HEK293 (cell line): ENCODE data around the gene RASA3.

ENCODE experiments used
- CTCF ChIA-PET: fragments of 350-600 bp; formaldehyde crosslinking; extraction: SDS; loops from one replicate; lab custom pipeline; 2021; ENCODE audit warnings: antibody characterized with exemption; lab: Yijun Ruan, JAX
- POLR2A ChIA-PET: fragments of 300-600 bp; formaldehyde crosslinking; extraction: SDS; loops from one replicate; lab custom pipeline; 2020; ENCODE audit warnings: antibody characterized with exemption, inconsistent platforms; lab: Yijun Ruan, JAX
- H3K27ac ChIP-seq: fragments of 200-500 bp; sonication (Bioruptor generic); 2 replicates; pipeline ENCODE4 v1.5.1; 2014; ENCODE audit warnings: low read depth, low read length, control low read depth, inconsistent platforms; ENCODE audit errors: extremely low read depth
- H3K36me3 ChIP-seq, 2 experiments: fragments of 200-500 bp in 1 of 2; sonication (Bioruptor generic) in 1 of 2; 1 replicate in 1 of 2; 2 replicates in 1 of 2; pipeline ENCODE4 v1.5.1; 2014 to 2017; ENCODE audit warnings: inconsistent platforms in 2 of 2, low read length in 2 of 2; ENCODE audit not compliant: control insufficient read depth in 2 of 2, insufficient read depth in 1 of 2
- H3K4me1 ChIP-seq: fragments of 200-500 bp; sonication (Bioruptor generic); 2 replicates; pipeline ENCODE4 v1.5.1; 2014; ENCODE audit warnings: mild to moderate bottlenecking, low read length, inconsistent platforms; ENCODE audit not compliant: control insufficient read depth, insufficient read depth
- H3K4me3 ChIP-seq: 2 replicates; pipeline ENCODE4 v1.5.1; 2011; ENCODE audit warnings: low read depth, mild to moderate bottlenecking, control low read depth, low read length, moderate library complexity
- H3K9me3 ChIP-seq: fragments of 200-500 bp; sonication (Bioruptor generic); 2 replicates; pipeline ENCODE4 v1.5.1; 2014; ENCODE audit warnings: low read depth, low read length, inconsistent platforms; ENCODE audit not compliant: control insufficient read depth, insufficient read depth
- BCL11A ChIP-seq: fragments of 450-650 bp; formaldehyde crosslinking; IDR thresholded peaks from 2 replicates; pipeline ENCODE4 v1.5.1; 2016; ENCODE audit warnings: low read depth, missing biosample characterization, missing genetic modification characterization
- MZF1 ChIP-seq: fragments of 450-650 bp; formaldehyde crosslinking; IDR thresholded peaks from 2 replicates; pipeline ENCODE4 v1.5.1; 2017; ENCODE audit warnings: missing biosample characterization, missing genetic modification characterization, borderline replicate concordance
- SP2 ChIP-seq: fragments of 450-650 bp; formaldehyde crosslinking; IDR thresholded peaks from 2 replicates; pipeline ENCODE4 v1.5.1; 2016; ENCODE audit warnings: missing biosample characterization, missing genetic modification characterization
- YY2 ChIP-seq: fragments of 450-650 bp; formaldehyde crosslinking; IDR thresholded peaks from 2 replicates; pipeline ENCODE4 v1.5.1; 2016; ENCODE audit warnings: missing biosample characterization, missing genetic modification characterization
- ZBTB17 ChIP-seq: fragments of 450-650 bp; formaldehyde crosslinking; IDR thresholded peaks from 2 replicates; pipeline ENCODE4 v1.5.1; 2016; ENCODE audit warnings: missing biosample characterization, missing genetic modification characterization
- ZNF10 ChIP-seq: fragments of 450-650 bp; formaldehyde crosslinking; IDR thresholded peaks from 2 replicates; pipeline ENCODE4 v1.5.1; 2017; ENCODE audit warnings: missing biosample characterization, missing genetic modification characterization
- ZNF112 ChIP-seq: fragments of 450-650 bp; formaldehyde crosslinking; IDR thresholded peaks from 2 replicates; pipeline ENCODE4 v1.5.0; 2017; ENCODE audit warnings: missing biosample characterization, missing genetic modification characterization
- ZNF132 ChIP-seq: fragments of 450-650 bp; formaldehyde crosslinking; IDR thresholded peaks from 2 replicates; pipeline ENCODE4 v1.5.1; 2017; ENCODE audit warnings: missing biosample characterization, missing genetic modification characterization, borderline replicate concordance
- ZNF155 ChIP-seq: fragments of 450-650 bp; formaldehyde crosslinking; IDR thresholded peaks from 2 replicates; pipeline ENCODE4 v1.5.1; 2016; ENCODE audit warnings: missing biosample characterization, missing genetic modification characterization
- ZNF221 ChIP-seq: fragments of 450-650 bp; formaldehyde crosslinking; IDR thresholded peaks from 2 replicates; pipeline ENCODE4 v1.5.1; 2017; ENCODE audit warnings: missing biosample characterization, missing genetic modification characterization, borderline replicate concordance
- ZNF302 ChIP-seq: fragments of 450-650 bp; formaldehyde crosslinking; IDR thresholded peaks from 2 replicates; pipeline ENCODE4 v1.5.1; 2016; ENCODE audit warnings: missing biosample characterization, missing genetic modification characterization, low read depth
- ZNF341 ChIP-seq: fragments of 450-650 bp; formaldehyde crosslinking; IDR thresholded peaks from 2 replicates; pipeline ENCODE4; 2016; ENCODE audit warnings: low read depth, missing biosample characterization, missing genetic modification characterization
- ZNF354C ChIP-seq: fragments of 450-650 bp; formaldehyde crosslinking; IDR thresholded peaks from 2 replicates; pipeline ENCODE4 v1.5.1; 2016; ENCODE audit warnings: missing biosample characterization, missing genetic modification characterization, low read depth, borderline replicate concordance
- ZNF571 ChIP-seq: fragments of 450-650 bp; formaldehyde crosslinking; IDR thresholded peaks from 2 replicates; pipeline ENCODE4 v1.5.0; 2017; ENCODE audit warnings: missing biosample characterization, missing genetic modification characterization
- ZNF585B ChIP-seq: fragments of 450-650 bp; formaldehyde crosslinking; IDR thresholded peaks from 2 replicates; pipeline ENCODE4 v1.5.1; 2016; ENCODE audit warnings: missing biosample characterization, missing genetic modification characterization
- ZNF654 ChIP-seq: fragments of 450-650 bp; formaldehyde crosslinking; IDR thresholded peaks from 2 replicates; pipeline ENCODE4 v1.5.1; 2016; ENCODE audit warnings: low read depth, missing biosample characterization, missing genetic modification characterization
- ZNF747 ChIP-seq: fragments of 450-650 bp; formaldehyde crosslinking; IDR thresholded peaks from 2 replicates; pipeline ENCODE4 v1.5.1; 2016; ENCODE audit warnings: missing biosample characterization, missing genetic modification characterization
- ZNF830 ChIP-seq: fragments of 450-650 bp; IDR thresholded peaks from 2 replicates; pipeline ENCODE4 v1.5.0; 2018; ENCODE audit warnings: missing biosample characterization, missing genetic modification characterization, low read depth, mild to moderate bottlenecking, moderate library complexity
- ZNF843 ChIP-seq: fragments of 450-650 bp; formaldehyde crosslinking; IDR thresholded peaks from 2 replicates; pipeline ENCODE4 v1.5.1; 2016; ENCODE audit warnings: missing biosample characterization, missing genetic modification characterization
- ZSCAN23 ChIP-seq: fragments of 450-650 bp; formaldehyde crosslinking; IDR thresholded peaks from 2 replicates; pipeline ENCODE4 v1.5.1; 2016; ENCODE audit warnings: missing biosample characterization, missing genetic modification characterization
- TF ChIP-seq, protein P1 (sequence below): fragments of 450-650 bp; formaldehyde crosslinking; IDR thresholded peaks from 2 replicates; pipeline ENCODE4 v1.5.1; 2016; ENCODE audit warnings: missing biosample characterization, missing genetic modification characterization
- TF ChIP-seq, protein P2 (sequence below): fragments of 450-650 bp; formaldehyde crosslinking; IDR thresholded peaks from 2 replicates; pipeline ENCODE4 v1.5.1; 2017; ENCODE audit warnings: missing biosample characterization, missing genetic modification characterization
- TF ChIP-seq, protein P3 (sequence below): fragments of 450-650 bp; formaldehyde crosslinking; IDR thresholded peaks from 2 replicates; pipeline ENCODE4 v1.5.1; 2016; ENCODE audit warnings: missing biosample characterization, missing genetic modification characterization
- TF ChIP-seq, protein P4 (sequence below): fragments of 450-650 bp; formaldehyde crosslinking; IDR thresholded peaks from 2 replicates; pipeline ENCODE4 v1.5.1; 2016; ENCODE audit warnings: missing biosample characterization, missing genetic modification characterization
- TF ChIP-seq, protein P5 (sequence below): fragments of 450-650 bp; formaldehyde crosslinking; IDR thresholded peaks from 2 replicates; pipeline ENCODE4 v1.5.1; 2016; ENCODE audit warnings: missing biosample characterization, missing genetic modification characterization
- TF ChIP-seq, protein P6 (sequence below): fragments of 450-650 bp; formaldehyde crosslinking; IDR thresholded peaks from 2 replicates; pipeline ENCODE4 v1.5.1; 2016; ENCODE audit warnings: missing biosample characterization, missing genetic modification characterization

Gene RASA3

DNA sequence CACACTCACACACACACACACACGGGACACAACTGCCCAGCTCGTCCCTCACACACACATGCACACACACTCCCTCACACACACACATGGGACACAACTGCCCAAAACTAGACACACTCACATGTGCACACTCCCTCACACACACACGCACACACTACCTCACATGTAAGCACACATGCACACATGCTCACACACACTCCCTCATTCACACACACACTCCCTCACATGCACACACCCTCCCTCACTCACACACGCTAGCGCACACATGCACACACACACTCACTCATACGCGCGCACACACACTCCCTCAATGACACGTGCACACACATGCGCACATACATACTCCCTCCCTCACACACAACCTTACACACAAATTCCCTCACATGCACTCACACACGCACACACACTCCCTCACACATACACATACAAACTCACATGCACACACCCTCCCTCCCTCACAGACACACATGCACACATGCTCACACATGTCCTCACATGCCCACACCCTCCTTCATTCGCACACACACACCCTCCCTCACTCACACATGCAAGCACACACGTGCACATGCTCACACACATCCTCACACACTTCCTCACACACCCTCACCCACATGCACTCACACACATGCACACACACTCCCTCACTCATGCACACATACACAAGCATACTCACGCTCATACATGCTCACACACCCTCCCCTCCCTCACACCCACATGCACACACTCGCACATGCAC, 9.0 kb upstream of the RASA3 start:
- Histone ChIP-seq H3K4me1 (no peaks in the 10 kb centered on the region), H3K27ac (no peak overlapping the region), H3K4me3 (no peak overlapping the region), H3K9me3 (no peaks in the 10 kb centered on the region), H3K36me3 (no peaks in the 10 kb centered on the region)
- CTCF ChIA-PET: no interaction called here
- POLR2A ChIA-PET: no interaction called here
- TF ChIP-seq ZNF155 (tag by site-specific recombination): no peak
- TF ChIP-seq, protein P1, sequence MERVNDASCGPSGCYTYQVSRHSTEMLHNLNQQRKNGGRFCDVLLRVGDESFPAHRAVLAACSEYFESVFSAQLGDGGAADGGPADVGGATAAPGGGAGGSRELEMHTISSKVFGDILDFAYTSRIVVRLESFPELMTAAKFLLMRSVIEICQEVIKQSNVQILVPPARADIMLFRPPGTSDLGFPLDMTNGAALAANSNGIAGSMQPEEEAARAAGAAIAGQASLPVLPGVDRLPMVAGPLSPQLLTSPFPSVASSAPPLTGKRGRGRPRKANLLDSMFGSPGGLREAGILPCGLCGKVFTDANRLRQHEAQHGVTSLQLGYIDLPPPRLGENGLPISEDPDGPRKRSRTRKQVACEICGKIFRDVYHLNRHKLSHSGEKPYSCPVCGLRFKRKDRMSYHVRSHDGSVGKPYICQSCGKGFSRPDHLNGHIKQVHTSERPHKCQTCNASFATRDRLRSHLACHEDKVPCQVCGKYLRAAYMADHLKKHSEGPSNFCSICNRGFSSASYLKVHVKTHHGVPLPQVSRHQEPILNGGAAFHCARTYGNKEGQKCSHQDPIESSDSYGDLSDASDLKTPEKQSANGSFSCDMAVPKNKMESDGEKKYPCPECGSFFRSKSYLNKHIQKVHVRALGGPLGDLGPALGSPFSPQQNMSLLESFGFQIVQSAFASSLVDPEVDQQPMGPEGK (tag by site-specific recombination): no peak
- TF ChIP-seq ZNF654 (tag by site-specific recombination): no peak
- no peak for TF ChIP-seq ZNF132 (tag by site-specific recombination)
- TF ChIP-seq, protein P2, sequence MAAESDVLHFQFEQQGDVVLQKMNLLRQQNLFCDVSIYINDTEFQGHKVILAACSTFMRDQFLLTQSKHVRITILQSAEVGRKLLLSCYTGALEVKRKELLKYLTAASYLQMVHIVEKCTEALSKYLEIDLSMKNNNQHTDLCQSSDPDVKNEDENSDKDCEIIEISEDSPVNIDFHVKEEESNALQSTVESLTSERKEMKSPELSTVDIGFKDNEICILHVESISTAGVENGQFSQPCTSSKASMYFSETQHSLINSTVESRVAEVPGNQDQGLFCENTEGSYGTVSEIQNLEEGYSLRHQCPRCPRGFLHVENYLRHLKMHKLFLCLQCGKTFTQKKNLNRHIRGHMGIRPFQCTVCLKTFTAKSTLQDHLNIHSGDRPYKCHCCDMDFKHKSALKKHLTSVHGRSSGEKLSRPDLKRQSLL (tag by site-specific recombination): no peak
- no peak for TF ChIP-seq MZF1 (tag by site-specific recombination)
- TF ChIP-seq ZNF10 (tag by site-specific recombination): no peak
- TF ChIP-seq ZNF354C (tag by site-specific recombination): no peak
- TF ChIP-seq ZNF341 (tag by site-specific recombination): no peak
- TF ChIP-seq, protein P3, sequence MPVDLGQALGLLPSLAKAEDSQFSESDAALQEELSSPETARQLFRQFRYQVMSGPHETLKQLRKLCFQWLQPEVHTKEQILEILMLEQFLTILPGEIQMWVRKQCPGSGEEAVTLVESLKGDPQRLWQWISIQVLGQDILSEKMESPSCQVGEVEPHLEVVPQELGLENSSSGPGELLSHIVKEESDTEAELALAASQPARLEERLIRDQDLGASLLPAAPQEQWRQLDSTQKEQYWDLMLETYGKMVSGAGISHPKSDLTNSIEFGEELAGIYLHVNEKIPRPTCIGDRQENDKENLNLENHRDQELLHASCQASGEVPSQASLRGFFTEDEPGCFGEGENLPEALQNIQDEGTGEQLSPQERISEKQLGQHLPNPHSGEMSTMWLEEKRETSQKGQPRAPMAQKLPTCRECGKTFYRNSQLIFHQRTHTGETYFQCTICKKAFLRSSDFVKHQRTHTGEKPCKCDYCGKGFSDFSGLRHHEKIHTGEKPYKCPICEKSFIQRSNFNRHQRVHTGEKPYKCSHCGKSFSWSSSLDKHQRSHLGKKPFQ (tag by site-specific recombination): peak; percentile 88
- TF ChIP-seq ZSCAN23: no peak
- TF ChIP-seq, protein P4, sequence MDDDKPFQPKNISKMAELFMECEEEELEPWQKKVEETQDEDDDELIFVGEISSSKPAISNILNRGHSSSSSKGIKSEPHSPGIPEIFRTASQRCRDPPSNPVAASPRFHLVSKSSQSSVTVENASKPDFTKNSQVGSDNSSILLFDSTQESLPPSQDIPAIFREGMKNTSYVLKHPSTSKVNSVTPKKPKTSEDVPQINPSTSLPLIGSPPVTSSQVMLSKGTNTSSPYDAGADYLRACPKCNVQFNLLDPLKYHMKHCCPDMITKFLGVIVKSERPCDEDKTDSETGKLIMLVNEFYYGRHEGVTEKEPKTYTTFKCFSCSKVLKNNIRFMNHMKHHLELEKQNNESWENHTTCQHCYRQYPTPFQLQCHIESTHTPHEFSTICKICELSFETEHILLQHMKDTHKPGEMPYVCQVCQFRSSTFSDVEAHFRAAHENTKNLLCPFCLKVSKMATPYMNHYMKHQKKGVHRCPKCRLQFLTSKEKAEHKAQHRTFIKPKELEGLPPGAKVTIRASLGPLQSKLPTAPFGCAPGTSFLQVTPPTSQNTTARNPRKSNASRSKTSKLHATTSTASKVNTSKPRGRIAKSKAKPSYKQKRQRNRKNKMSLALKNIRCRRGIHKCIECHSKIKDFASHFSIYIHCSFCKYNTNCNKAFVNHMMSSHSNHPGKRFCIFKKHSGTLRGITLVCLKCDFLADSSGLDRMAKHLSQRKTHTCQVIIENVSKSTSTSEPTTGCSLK (tag by site-specific recombination): 0 out of 2 replicates have a peak, but pooled peaks have one; percentile 12
- no peak for TF ChIP-seq ZNF843 (tag by site-specific recombination)
- TF ChIP-seq, protein P5, sequence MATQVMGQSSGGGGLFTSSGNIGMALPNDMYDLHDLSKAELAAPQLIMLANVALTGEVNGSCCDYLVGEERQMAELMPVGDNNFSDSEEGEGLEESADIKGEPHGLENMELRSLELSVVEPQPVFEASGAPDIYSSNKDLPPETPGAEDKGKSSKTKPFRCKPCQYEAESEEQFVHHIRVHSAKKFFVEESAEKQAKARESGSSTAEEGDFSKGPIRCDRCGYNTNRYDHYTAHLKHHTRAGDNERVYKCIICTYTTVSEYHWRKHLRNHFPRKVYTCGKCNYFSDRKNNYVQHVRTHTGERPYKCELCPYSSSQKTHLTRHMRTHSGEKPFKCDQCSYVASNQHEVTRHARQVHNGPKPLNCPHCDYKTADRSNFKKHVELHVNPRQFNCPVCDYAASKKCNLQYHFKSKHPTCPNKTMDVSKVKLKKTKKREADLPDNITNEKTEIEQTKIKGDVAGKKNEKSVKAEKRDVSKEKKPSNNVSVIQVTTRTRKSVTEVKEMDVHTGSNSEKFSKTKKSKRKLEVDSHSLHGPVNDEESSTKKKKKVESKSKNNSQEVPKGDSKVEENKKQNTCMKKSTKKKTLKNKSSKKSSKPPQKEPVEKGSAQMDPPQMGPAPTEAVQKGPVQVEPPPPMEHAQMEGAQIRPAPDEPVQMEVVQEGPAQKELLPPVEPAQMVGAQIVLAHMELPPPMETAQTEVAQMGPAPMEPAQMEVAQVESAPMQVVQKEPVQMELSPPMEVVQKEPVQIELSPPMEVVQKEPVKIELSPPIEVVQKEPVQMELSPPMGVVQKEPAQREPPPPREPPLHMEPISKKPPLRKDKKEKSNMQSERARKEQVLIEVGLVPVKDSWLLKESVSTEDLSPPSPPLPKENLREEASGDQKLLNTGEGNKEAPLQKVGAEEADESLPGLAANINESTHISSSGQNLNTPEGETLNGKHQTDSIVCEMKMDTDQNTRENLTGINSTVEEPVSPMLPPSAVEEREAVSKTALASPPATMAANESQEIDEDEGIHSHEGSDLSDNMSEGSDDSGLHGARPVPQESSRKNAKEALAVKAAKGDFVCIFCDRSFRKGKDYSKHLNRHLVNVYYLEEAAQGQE (tag by site-specific recombination): no peak
- no peak for TF ChIP-seq BCL11A
- TF ChIP-seq YY2: no peak
- no peak for TF ChIP-seq ZNF221 (tag by site-specific recombination)
- TF ChIP-seq SP2 (tag by site-specific recombination): no peak
- no peak for TF ChIP-seq ZNF747 (tag by site-specific recombination)
- TF ChIP-seq ZNF302 (tag by site-specific recombination): no peak
- TF ChIP-seq ZNF571 (tag by site-specific recombination): peak; percentile 18; the same call in 1 of the 2 replicates
- TF ChIP-seq ZNF830: no peak
- no peak for TF ChIP-seq ZNF112 (tag by site-specific recombination)
- TF ChIP-seq, protein P6, sequence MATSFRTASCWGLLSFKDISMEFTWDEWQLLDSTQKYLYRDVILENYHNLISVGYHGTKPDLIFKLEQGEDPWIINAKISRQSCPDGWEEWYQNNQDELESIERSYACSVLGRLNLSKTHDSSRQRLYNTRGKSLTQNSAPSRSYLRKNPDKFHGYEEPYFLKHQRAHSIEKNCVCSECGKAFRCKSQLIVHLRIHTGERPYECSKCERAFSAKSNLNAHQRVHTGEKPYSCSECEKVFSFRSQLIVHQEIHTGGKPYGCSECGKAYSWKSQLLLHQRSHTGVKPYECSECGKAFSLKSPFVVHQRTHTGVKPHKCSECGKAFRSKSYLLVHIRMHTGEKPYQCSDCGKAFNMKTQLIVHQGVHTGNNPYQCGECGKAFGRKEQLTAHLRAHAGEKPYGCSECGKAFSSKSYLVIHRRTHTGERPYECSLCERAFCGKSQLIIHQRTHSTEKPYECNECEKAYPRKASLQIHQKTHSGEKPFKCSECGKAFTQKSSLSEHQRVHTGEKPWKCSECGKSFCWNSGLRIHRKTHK (tag by site-specific recombination): no peak
- TF ChIP-seq ZBTB17: no peak
- TF ChIP-seq ZNF585B (tag by site-specific recombination): no peak
